ENCODE data around the gene PAK3.

Gene PAK3

DNA sequence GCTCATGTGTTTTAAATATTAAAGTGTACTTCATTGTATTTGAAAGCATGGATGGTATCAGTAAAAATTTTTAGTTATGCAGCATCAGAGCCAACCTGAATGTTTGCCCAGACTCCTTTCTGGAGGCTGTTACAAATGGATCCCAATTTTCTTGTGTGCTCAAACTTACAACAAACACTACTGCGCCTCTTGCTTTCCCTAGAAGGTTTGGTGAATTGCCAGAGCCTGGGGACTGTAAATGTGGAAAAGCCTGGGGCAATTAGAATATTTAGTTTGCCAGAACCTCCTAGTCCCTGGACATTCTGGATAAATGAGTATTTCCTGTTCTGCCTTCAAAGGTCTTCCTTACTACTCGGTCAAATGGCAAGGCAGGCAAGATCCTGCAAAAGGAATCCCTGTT is 169.5 kb downstream of the PAK3 start:
- DNase-seq, result no peak

DNA sequence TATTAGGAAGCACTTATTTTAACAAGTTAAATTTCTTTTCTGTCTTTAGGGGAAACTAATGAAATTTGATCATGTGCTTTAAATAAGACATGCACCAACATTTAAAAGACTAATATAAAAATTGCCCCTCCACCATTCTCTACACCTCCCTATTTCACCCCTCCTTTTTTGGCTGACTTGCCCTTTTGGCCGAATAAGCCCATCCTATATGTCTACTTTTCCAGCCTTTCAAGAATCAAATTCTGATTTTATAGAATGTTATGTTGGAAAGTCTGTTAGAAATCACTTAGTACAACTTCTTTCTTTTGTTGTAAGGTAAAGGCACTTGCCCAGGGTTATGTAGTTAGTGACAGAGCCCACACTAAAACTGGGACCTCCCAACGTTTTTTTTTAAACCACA is 172.5 kb downstream of the PAK3 start:
- DNase-seq, result no peak

DNA sequence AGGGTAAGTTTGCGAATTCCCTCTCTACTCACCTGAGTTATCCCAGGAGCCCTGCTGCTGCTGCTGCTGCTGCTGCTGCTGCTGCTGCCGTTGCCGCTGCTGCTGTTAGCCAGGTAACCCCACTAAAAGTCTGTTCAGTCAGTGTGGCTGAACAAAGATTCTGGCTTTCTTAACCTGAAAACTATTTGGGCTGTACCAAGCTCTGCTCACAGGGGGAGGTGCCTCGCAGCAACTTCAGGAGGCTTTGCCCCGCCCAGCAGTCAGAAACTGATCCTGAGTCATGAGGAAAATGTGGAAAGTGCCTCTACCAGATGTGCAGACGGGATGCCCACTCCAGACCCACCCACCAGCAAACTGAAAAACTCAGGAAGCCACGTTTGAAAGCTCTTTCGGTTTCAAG is 174.3 kb downstream of the PAK3 start, which contains the start of gene CAPN6:
Gene CAPN6, minus strand, starts transcription at position 145 of the 400 bp plus-strand sequence. CDS start 6,547 bp downstream, outside the sequence.
- no peak for DNase-seq
